CD4-positive, alpha-beta T cell treated with Interleukin-12 subunit alpha and Interleukin-12 subunit beta, for 1 hour (primary cell): ENCODE results near the gene FOXL3.

Source experiments
- DNase-seq: peaks from one replicate; pipeline ENCODE4 v3.0.0-alpha.2; 2020

FOXL3 gene

GRCh38 chr7:269721-270120 lies 20.2 kb upstream of the FOXL3 start:
- DNase-seq: no peak

- DNase-seq: no peak
These were observed 19.5 kb upstream of the FOXL3 start for GRCh38 chr7:270351-270983.

- DNase-seq: no peak
These were observed 18.5 kb upstream of the FOXL3 start for GRCh38 chr7:271266-272107.

GRCh38 chr7:272108-272615 lies 17.8 kb upstream of the FOXL3 start:
- no peak for DNase-seq

GRCh38 chr7:272631-273030 lies 17.3 kb upstream of the FOXL3 start:
- DNase-seq: no peak

- DNase-seq: no peak
These were observed 16.6 kb upstream of the FOXL3 start for GRCh38 chr7:273327-273726.

- DNase-seq: no peak
These were observed 15.7 kb upstream of the FOXL3 start for GRCh38 chr7:274266-274665.

GRCh38 chr7:276230-276835 lies 13.6 kb upstream of the FOXL3 start:
- no peak for DNase-seq

- DNase-seq: no peak
These were observed 12.7 kb upstream of the FOXL3 start for GRCh38 chr7:277228-277627.

- no peak for DNase-seq
These were observed 11.9 kb upstream of the FOXL3 start for GRCh38 chr7:278081-278480.

GRCh38 chr7:279821-280220 lies 10.1 kb upstream of the FOXL3 start:
- DNase-seq: no peak

- no peak for DNase-seq
These were observed 9.5 kb upstream of the FOXL3 start for GRCh38 chr7:280461-280860.

- DNase-seq: no peak
These were observed 8.3 kb upstream of the FOXL3 start for GRCh38 chr7:281637-282036.

- no peak for DNase-seq
These were observed 7.3 kb upstream of the FOXL3 start for GRCh38 chr7:282621-283020.

- DNase-seq: no peak
These were observed 4.9 kb upstream of the FOXL3 start for GRCh38 chr7:284762-285722.

GRCh38 chr7:285731-286130 lies 4.2 kb upstream of the FOXL3 start:
- DNase-seq: no peak

- DNase-seq: no peak
These were observed 3.7 kb upstream of the FOXL3 start for GRCh38 chr7:286266-286665.

GRCh38 chr7:288671-289101 lies 1.3 kb upstream of the FOXL3 start:
- no peak for DNase-seq

- no peak for DNase-seq
These were observed 688 bp upstream of the FOXL3 start for GRCh38 chr7:289209-289755.

GRCh38 chr7:290554-291372 lies 793 bp downstream of the FOXL3 start:
- DNase-seq: no peak

- no peak for DNase-seq
These were observed 1.6 kb downstream of the FOXL3 start for GRCh38 chr7:291373-292092.
